ENCODE data around the gene TMEM19.
A peak's percentile ranks its signal among the peaks of the same experiment; 100 is the strongest.

The TMEM19 gene

GRCh38 chr12:71641390-71641789 is 44.5 kb upstream of the TMEM19 start:
- H3K36me3 ChIP-seq: peaks cover 79% of the 10 kb centered on the region
- no peak for TF ChIP-seq CTCF (IDR thresholded peaks at IDR 0.05)
- H3K27me3 ChIP-seq: no peaks in the 10 kb centered on the region
- H3K4me1 ChIP-seq (ENCODE audit: control insufficient read depth in 1 of 2, insufficient read depth in 1 of 2, low read depth in 1 of 2, low read length in 1 of 2): peaks cover 15 to 18% of the 10 kb centered on the region in 2 experiments
- no peak overlapping the region for H3K4me3 ChIP-seq (ENCODE audit: low read depth in 1 of 2, low read length in 1 of 2)
- H3K9me3 ChIP-seq: no peaks in the 10 kb centered on the region
- H3K27ac ChIP-seq: peak overlapping the region; percentile 33

DNA sequence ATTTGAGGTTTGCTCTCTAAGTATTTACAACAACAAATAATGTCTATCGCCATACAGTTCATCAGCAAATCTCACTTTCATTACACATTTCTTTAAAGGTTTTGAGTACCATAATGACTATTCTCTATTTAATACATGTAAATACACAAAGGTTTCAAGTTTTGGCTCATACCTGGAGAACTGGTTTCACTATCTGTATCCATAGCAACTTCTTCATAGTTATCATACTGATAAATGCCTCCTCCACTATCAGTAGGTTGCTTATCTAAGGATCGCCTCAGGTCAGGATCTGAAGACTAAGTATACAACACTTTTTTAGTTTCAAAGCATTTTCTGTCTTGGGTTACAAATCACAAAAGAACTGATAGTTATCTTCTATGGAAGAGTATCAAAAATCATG is 43.6 kb upstream of the TMEM19 start:
- Histone ChIP-seq H3K27me3 (no peaks in the 10 kb centered on the region), H3K4me1 (ENCODE audit: control insufficient read depth in 1 of 2, insufficient read depth in 1 of 2, low read depth in 1 of 2, low read length in 1 of 2) (peaks cover 15 to 18% of the 10 kb centered on the region in 2 experiments), H3K27ac (no peak overlapping the region), H3K36me3 (peaks cover 81% of the 10 kb centered on the region), H3K4me3 (ENCODE audit: low read depth in 1 of 2, low read length in 1 of 2) (no peak overlapping the region), H3K9me3 (no peaks in the 10 kb centered on the region)
- TF ChIP-seq CTCF (IDR thresholded peaks at IDR 0.05): no peak

DNA sequence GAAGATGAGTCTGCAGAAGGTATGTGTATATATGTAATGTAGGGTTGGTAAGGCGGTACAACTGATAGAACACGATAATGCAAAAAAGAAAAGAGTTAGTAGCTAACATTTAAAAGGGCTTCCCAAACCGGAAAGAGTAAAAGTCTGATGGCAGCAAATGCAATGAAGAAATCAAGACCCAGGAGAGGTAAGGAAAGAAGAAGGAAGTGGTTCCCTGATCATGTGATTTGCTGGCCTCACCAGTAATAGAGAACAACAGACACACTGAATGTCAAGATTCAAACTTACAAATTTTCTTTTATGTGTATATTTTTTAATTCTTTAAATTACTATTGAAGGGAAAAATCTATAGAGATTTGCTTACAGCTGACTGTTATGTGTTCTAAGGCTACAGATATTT is 40.6 kb upstream of the TMEM19 start:
- Histone ChIP-seq H3K9me3 (no peaks in the 10 kb centered on the region), H3K27ac (peak overlapping the region; percentile 74), H3K36me3 (peaks cover 73% of the 10 kb centered on the region), H3K27me3 (no peaks in the 10 kb centered on the region), H3K4me3 (ENCODE audit: low read depth in 1 of 2, low read length in 1 of 2) (no peak overlapping the region), H3K4me1 (ENCODE audit: control insufficient read depth in 1 of 2, insufficient read depth in 1 of 2, low read depth in 1 of 2, low read length in 1 of 2) (peaks cover 18 to 21% of the 10 kb centered on the region in 2 experiments)
- no peak for TF ChIP-seq CTCF (IDR thresholded peaks at IDR 0.05)

DNA sequence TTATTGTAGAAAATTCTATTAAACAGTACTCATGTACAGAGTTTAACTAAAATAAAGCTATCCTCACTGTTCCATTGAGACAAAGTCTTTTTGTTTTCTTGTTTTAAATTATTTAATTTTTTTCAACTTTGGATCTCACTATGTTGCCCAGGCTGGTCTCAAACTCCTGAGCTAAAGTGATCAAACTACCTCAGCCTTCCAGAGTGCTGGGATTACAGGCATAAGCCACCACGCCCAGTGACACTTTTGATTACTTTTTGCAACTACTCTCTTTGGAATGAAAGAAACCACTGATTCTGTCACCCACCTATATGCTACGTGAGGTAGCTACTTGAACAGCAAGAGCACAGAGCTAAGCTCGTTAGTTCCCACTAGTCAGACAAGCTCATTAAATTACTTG is 39.4 kb upstream of the TMEM19 start:
- Histone ChIP-seq H3K4me1 (ENCODE audit: control insufficient read depth in 1 of 2, insufficient read depth in 1 of 2, low read depth in 1 of 2, low read length in 1 of 2) (peaks cover 18 to 21% of the 10 kb centered on the region in 2 experiments), H3K27me3 (no peaks in the 10 kb centered on the region), H3K36me3 (peaks cover 66% of the 10 kb centered on the region), H3K9me3 (no peaks in the 10 kb centered on the region), H3K4me3 (ENCODE audit: low read depth in 1 of 2, low read length in 1 of 2) (no peak overlapping the region), H3K27ac (peak overlapping the region; percentile 74)
- no peak for TF ChIP-seq CTCF (IDR thresholded peaks at IDR 0.05)

- H3K27ac ChIP-seq: no peak overlapping the region
- peaks cover 53% of the 10 kb centered on the region for H3K36me3 ChIP-seq
- no peaks in the 10 kb centered on the region for H3K9me3 ChIP-seq
- peaks cover 18 to 21% of the 10 kb centered on the region in 2 experiments for H3K4me1 ChIP-seq (ENCODE audit: control insufficient read depth in 1 of 2, insufficient read depth in 1 of 2, low read depth in 1 of 2, low read length in 1 of 2)
- H3K4me3 ChIP-seq (ENCODE audit: low read depth in 1 of 2, low read length in 1 of 2): no peak overlapping the region
- no peaks in the 10 kb centered on the region for H3K27me3 ChIP-seq
- no peak for TF ChIP-seq CTCF (IDR thresholded peaks at IDR 0.05)
These were observed 37.3 kb upstream of the TMEM19 start for GRCh38 chr12:71648537-71648936.

DNA sequence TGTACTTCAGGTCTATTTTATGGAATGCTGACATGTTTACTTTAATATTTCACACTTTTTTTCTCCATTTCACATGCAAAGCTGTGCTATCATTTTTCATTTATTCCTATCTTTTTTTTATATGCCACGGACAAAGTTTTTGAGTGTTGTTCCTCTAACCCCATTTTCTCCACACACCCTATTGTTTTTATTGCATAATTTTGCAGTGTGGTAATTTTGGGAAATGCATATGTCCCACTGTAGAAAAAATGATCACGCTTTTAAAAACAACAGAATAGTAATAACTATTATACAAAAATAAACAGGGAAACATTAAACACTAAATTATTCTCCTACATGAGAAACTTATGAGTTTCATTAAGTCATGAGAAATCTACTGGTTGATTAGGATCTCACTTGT is 36.5 kb upstream of the TMEM19 start:
- Histone ChIP-seq H3K36me3 (peaks cover 48% of the 10 kb centered on the region), H3K27me3 (no peaks in the 10 kb centered on the region), H3K4me1 (ENCODE audit: control insufficient read depth in 1 of 2, insufficient read depth in 1 of 2, low read depth in 1 of 2, low read length in 1 of 2) (peaks cover 18 to 21% of the 10 kb centered on the region in 2 experiments), H3K27ac (no peak overlapping the region), H3K9me3 (no peaks in the 10 kb centered on the region), H3K4me3 (ENCODE audit: low read depth in 1 of 2, low read length in 1 of 2) (no peak overlapping the region)
- no peak for TF ChIP-seq CTCF (IDR thresholded peaks at IDR 0.05)
